Ovary (tissue), 9 donors: Measurements from ENCODE around the gene WDR7. TPM values are rescaled to one million over a fixed set of nuclear protein-coding genes. Genes with fewer than 3 reads are reported as not detected.

Source experiments
- DNase-seq, 5 donors: peaks; one replicate each; pipeline ENCODE4 v3.0.0-alpha.2; 2019 to 2020
- H3K27ac ChIP-seq, 2 donors: fragments of 200-600 bp; one replicate each; pipeline versions ENCODE4 v1.5.1 to v1.8.0; 2019 to 2022
- H3K27me3 ChIP-seq: fragments of 200-600 bp; one replicate; pipeline ENCODE4 v1.8.0; 2022
- H3K36me3 ChIP-seq: fragments of 200-600 bp; sonication (generic); one replicate; pipeline ENCODE4 v1.5.1; 2019
- H3K4me1 ChIP-seq: one replicate; pipeline ENCODE4 v1.8.1; 2013; ENCODE audit warnings: mild to moderate bottlenecking, moderate library complexity; ENCODE audit not compliant: insufficient read depth
- H3K4me3 ChIP-seq: fragments of 200-600 bp; sonication (generic); one replicate; pipeline ENCODE4 v1.5.1; 2017
- H3K9me3 ChIP-seq, 2 donors: fragments of 200-600 bp in 1 of 2; sonication (generic) in 1 of 2; one replicate each; pipeline versions ENCODE4 v1.5.1 to v1.8.1; 2013 to 2019; ENCODE audit warnings: mild to moderate bottlenecking in 1 of 2, moderate library complexity in 1 of 2
- CTCF ChIP-seq, 3 donors: fragments of 450-650 bp in 2 of 3; fragments of 200-600 bp in 1 of 3; IDR thresholded peaks; one replicate each; pipeline versions ENCODE4 v1.5.1 to v1.8.0; 2016 to 2022; ENCODE audit warnings: antibody characterized with exemption in 3 of 3, mild to moderate bottlenecking in 1 of 3
- EP300 ChIP-seq: sonication (generic); formaldehyde crosslinking; IDR thresholded peaks from one replicate; pipeline ENCODE4 v1.6.1; 2017; ENCODE audit warnings: antibody characterized with exemption
- POLR2A ChIP-seq: fragments of 450-650 bp; IDR thresholded peaks from one replicate; pipeline ENCODE4 v1.6.1; 2017; ENCODE audit warnings: antibody characterized with exemption, mild to moderate bottlenecking, moderate library complexity
- WGBS, 3 donors: extraction: QIAGEN DNeasy Blood & Tissue Kit in 1 of 3; methylation state at CpG; one replicate each; pipeline versions ENCODE4 v1.1.5 to v1.1.7; 2013 to 2017; 5-methylcytosine and 5-hydroxymethylcytosine counted together
- intact Hi-C, 4 donors: fragments of 100-400 bp; cut with DNase I; formaldehyde crosslinking; loops; one replicate each; pipeline versions ENCODE4 v1.11.0 to v1.15.1; 2022 to 2023
- polyA plus RNA-seq, 2 donors: library from polyadenylated mRNA; stranded (reverse); fragments of 200-250 nt in 1 of 2; fragments of 350-450 nt in 1 of 2; fragmentation: Illumina TruSeq in 1 of 2; extraction: RNeasy Lipid Tissue Mini Kit (QIAGEN cat#74804) in 1 of 2; gene quantifications; one replicate each; pipeline ENCODE4 v1.2.3, GENCODE V29; 2013 to 2014
- total RNA-seq, 7 donors: library from RNA; depleted of rRNA in 2 of 7; stranded (reverse); fragments of >200 nt in 2 of 7; fragmentation: NEBNext Ultra II Directional in 3 of 7; extraction: Animal tissue kit (Norgen Biotek cat#: 25700) in 3 of 7; gene quantifications; one replicate each; pipeline versions ENCODE4 v1.1.0 to v1.2.4, GENCODE V29; 2016 to 2023
- donor health status: DM: no; HTN: no; CAD: no; lungs with moderate emphysema.
- donor health status: DM: no; HTN: no; CAD: no.
- donor health status: Bipolar disorder and iron deficiency.
- donor health status: DM: yes; HTN: yes; CAD: no.
- donor health status: DM: no; HTN: no; CAD: no.
- donor health status: DM: yes; HTN: yes; CAD: no.

Gene WDR7
- total and polyA plus RNA-seq, 9 donors: 4.8 to 29.1 (median 24.7) TPM

- Histone ChIP-seq H3K9me3 (no peaks in the 10 kb centered on the region), H3K4me3 (no peak overlapping the region), H3K27me3 (no peaks in the 10 kb centered on the region), H3K27ac (no peak overlapping the region), H3K36me3 (no peaks in the 10 kb centered on the region), H3K4me1 (no peaks in the 10 kb centered on the region)
- intact Hi-C loops: no loop called here
- WGBS, 3 donors: 9 to 17% (median 11%) methylated on average over 1 of the region's 1 CpG
- TF ChIP-seq CTCF (IDR thresholded peaks at IDR 0.05) (no peak), EP300 (no peak), POLR2A (no peak)
- no peak for DNase-seq
These were observed 200.6 kb downstream of the WDR7 start for GRCh38 chr18:56851774-56852173.

GRCh38 chr18:56853961-56854360 lies 202.8 kb downstream of the WDR7 start:
- no peaks in the 10 kb centered on the region for H3K27me3 ChIP-seq
- 88 to 96% (median 89%) methylated on average over 5 of the region's 5 CpGs for WGBS, 3 donors
- H3K4me3 ChIP-seq: no peak overlapping the region
- H3K27ac ChIP-seq: no peak overlapping the region
- no peaks in the 10 kb centered on the region for H3K4me1 ChIP-seq
- TF ChIP-seq EP300 (no peak), CTCF (IDR thresholded peaks at IDR 0.05) (no peak), POLR2A (no peak)
- H3K36me3 ChIP-seq: no peaks in the 10 kb centered on the region
- intact Hi-C loops: no loop called here
- no peaks in the 10 kb centered on the region for H3K9me3 ChIP-seq
- DNase-seq: no peak

GRCh38 chr18:56861244-56861643 lies 210.1 kb downstream of the WDR7 start:
- no peak for DNase-seq
- Histone ChIP-seq H3K4me1 (no peaks in the 10 kb centered on the region), H3K27ac (no peak overlapping the region), H3K9me3 (no peaks in the 10 kb centered on the region), H3K27me3 (no peaks in the 10 kb centered on the region), H3K4me3 (no peak overlapping the region), H3K36me3 (no peaks in the 10 kb centered on the region)
- intact Hi-C loops: no loop called here
- WGBS, 3 donors: 75 to 79% (median 78%) methylated on average over 6 of the region's 6 CpGs
- no peak for TF ChIP-seq POLR2A
- TF ChIP-seq CTCF (IDR thresholded peaks at IDR 0.05): no peak
- no peak for TF ChIP-seq EP300

GRCh38 chr18:56869189-56869777 lies 218.1 kb downstream of the WDR7 start:
- Histone ChIP-seq H3K4me1 (no peaks in the 10 kb centered on the region), H3K9me3 (no peaks in the 10 kb centered on the region), H3K27me3 (no peaks in the 10 kb centered on the region), H3K27ac (no peak overlapping the region), H3K4me3 (no peak overlapping the region), H3K36me3 (no peaks in the 10 kb centered on the region)
- intact Hi-C loops: no loop called here
- TF ChIP-seq POLR2A (no peak), CTCF (IDR thresholded peaks at IDR 0.05) (no peak), EP300 (no peak)
- no peak for DNase-seq
- 56% methylated on average over 2 of the region's 2 CpGs for WGBS, 3 donors
